ENCODE data around the gene PRR15.

The PRR15 gene

GRCh38 chr7:29609162-29610037 is 45.8 kb downstream of the PRR15 start:
- DNase-seq (ENCODE audit: low read depth): peak; percentile 23

GRCh38 chr7:29610086-29610485 is 46.5 kb downstream of the PRR15 start:
- DNase-seq (ENCODE audit: low read depth): peak; percentile 22

DNA sequence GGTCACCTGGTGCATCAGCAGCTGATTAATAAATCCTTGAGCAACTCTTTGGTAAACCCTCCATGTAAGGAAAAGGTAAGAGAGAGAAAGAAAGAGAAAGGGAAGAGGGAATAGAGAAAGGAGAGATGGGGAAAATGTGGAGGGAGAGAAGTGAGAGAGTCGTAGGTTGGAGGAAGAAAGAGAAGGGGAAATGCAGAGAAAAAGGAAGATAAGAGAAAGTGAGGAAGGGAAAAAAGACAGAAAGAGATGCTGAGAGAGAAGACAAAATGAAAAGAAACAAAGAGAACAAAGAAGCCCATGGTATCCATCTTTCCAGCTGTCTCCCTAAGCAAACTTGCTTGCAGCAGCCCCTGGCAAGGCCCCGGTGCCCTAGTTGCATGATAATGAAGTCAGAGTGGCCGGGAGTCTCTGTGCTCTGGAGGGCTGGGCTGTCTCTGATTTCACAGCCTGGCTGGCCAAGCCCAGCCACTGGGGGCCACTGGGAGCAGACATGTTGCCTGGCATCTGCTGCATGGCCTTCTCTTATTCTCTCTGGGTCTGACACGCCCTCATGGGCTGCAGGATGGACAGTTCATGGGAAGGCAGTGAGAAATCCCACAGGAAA is 48.4 kb downstream of the PRR15 start:
- DNase-seq (ENCODE audit: low read depth): no peak

DNA sequence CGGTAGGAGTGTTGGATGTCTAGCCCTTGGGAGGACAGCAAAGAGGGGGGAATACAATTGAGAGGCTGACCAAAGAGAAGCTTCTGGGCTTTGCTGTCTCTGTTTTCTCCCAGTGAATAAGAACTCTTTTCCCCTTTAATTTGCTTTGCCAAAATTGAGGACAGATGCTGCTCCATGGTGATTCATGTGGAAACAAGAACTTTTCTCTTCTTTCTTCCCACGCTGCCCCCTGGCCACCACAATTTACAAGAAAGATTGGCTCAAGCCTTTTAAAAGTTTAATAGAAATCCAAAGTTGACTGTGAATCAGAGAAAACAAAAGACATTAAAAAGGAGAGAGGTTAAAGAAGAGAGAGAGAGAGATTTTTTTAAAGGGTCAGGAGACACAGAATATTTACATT is 49.0 kb downstream of the PRR15 start:
- DNase-seq (ENCODE audit: low read depth): peak; percentile 58

DNA sequence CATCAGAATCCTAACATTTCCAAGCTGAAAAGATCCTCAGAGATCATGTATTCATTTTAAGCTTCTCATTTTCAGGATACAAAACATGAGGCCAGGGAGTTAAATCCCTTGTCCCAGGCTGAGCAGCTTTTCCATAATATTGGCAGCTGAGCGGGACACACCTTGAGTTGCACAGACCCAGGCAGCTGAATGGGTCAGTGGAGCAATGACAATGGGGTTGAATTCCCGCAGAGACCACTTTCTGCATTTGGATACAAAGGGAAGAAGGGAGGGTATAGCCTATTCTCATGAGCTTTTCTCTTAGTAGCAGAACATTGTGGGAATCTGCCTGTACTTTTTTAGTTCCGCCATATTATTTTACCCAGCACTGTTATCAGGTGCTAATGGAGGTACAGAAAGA is 49.5 kb downstream of the PRR15 start:
- no peak for DNase-seq (ENCODE audit: low read depth)

DNA sequence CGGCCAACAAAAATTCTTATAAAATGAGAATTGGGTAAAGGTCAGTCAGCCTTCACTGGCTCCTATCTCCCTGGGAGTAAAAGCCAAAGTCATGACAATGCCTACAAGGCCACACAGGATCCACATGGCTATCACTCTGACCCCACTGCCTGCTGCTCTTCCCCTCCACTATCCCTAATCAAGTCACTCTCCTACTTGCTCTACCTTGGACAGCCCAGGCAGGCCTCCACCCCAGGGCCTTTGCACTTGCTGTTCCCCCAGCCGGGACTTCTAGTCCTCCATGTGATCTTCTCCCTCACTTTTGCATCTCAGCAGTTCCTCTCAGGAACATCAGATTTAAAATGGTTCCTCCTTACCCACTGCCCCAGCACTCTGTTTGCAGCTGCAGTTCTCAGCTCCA is 50.6 kb downstream of the PRR15 start:
- no peak for DNase-seq (ENCODE audit: low read depth)

All from stromal cell of bone marrow (primary cell).